ENCODE results near the gene SNRPE.
"Not testable (repeated sequence)": the region's sequence is repeated elsewhere in the genome, so short reads cannot be mapped to it uniquely, and the experiment has no call there.

GRCh38 chr1:203853112-203853511 is 8.3 kb upstream of the SNRPE start:
- not testable (repeated sequence) for TF ChIP-seq POLR2A, CTCF (IDR thresholded peaks at IDR 0.05)

Measured in testis (tissue), 2 donors.